ENCODE data around the gene MMP24. TPM values are rescaled to one million over a fixed set of nuclear protein-coding genes. Genes with fewer than 3 reads are reported as not detected.
"Not testable (repeated sequence)": the region's sequence is repeated elsewhere in the genome, so short reads cannot be mapped to it uniquely, and the experiment has no call there.

MMP24 gene
- total RNA-seq, 1 experiment from 2014 or later = not detected

DNA sequence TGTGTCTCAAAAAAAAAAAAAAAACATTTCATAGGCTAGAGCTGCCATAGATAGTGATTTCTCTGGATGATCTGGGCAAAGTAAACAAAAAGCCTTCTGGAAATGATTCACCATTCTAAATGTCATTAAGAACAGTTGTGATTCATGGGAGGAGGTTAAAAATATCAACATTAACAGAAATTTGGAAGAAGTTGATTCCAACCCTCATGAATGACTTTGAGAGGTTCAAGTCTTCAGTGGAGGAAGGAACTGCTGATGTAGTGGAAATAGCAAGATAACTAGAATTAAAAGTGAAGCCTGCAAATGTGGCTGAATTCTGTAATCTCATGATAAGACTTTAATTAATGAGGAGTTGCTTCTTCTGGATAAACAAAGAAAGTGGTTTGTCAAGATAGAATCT, 26.8 kb upstream of the MMP24 start:
- Mint-ChIP-seq H3K27ac (ENCODE audit: low read depth, unreplicated experiment) (peak overlapping the region; percentile 4), H3K9me3 (ENCODE audit: unreplicated experiment) (peaks cover 3% of the 10 kb centered on the region), H3K36me3 (ENCODE audit: insufficient read depth, unreplicated experiment) (no peaks in the 10 kb centered on the region), H3K27me3 (ENCODE audit: insufficient read depth, unreplicated experiment) (no peaks in the 10 kb centered on the region), H3K4me3 (ENCODE audit: unreplicated experiment) (peak overlapping the region; percentile 5), H3K4me1 (ENCODE audit: insufficient read depth, unreplicated experiment) (peaks cover 9% of the 10 kb centered on the region)
- POLR2A ChIA-PET = interaction anchor here (4.9 kb wide), 1 partner anchor 53 kb away, joined by 18 read pairs; the partner anchor contains the start of gene EDEM2
- intact Hi-C loops (cut with micrococcal nuclease) = loop anchor here (2.0 kb wide), 1 partner anchor 323 kb away; the partner anchor contains the start of gene ACSS2
- CTCF ChIA-PET = interaction anchor here (1.1 kb wide), 1 partner anchor 53 kb away, joined by 4 read pairs; the partner anchor contains the start of gene EDEM2
- DNase-seq (ENCODE audit: unreplicated experiment) = peak; percentile 39
- TF ChIP-seq, protein P1, sequence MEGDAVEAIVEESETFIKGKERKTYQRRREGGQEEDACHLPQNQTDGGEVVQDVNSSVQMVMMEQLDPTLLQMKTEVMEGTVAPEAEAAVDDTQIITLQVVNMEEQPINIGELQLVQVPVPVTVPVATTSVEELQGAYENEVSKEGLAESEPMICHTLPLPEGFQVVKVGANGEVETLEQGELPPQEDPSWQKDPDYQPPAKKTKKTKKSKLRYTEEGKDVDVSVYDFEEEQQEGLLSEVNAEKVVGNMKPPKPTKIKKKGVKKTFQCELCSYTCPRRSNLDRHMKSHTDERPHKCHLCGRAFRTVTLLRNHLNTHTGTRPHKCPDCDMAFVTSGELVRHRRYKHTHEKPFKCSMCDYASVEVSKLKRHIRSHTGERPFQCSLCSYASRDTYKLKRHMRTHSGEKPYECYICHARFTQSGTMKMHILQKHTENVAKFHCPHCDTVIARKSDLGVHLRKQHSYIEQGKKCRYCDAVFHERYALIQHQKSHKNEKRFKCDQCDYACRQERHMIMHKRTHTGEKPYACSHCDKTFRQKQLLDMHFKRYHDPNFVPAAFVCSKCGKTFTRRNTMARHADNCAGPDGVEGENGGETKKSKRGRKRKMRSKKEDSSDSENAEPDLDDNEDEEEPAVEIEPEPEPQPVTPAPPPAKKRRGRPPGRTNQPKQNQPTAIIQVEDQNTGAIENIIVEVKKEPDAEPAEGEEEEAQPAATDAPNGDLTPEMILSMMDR (IDR thresholded peaks at IDR 0.05; ENCODE audit: unreplicated experiment) = no peak
- no TSS peak for BruUV-seq (replicated peaks)

DNA sequence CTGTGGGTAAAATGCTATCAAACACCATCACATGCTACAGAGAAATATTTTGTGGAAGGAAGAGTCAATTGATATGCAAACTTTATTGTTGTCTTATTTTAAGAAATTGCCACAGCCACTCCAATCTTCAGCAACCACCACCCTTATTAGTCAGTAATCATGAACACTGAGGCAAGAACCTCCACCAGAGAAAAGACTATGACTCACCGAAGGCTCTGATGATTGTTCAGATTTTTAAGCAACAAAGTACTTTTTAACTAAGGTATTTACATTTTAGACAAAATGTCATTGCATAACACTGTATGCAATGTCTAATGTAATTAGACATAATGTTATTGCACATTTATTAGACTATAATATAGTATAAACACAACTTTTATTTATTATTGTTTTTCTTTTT, 26.2 kb upstream of the MMP24 start:
- Mint-ChIP-seq H3K27ac (ENCODE audit: low read depth, unreplicated experiment) (peak overlapping the region; percentile 4), H3K9me3 (ENCODE audit: unreplicated experiment) (no peaks in the 10 kb centered on the region), H3K36me3 (ENCODE audit: insufficient read depth, unreplicated experiment) (no peaks in the 10 kb centered on the region), H3K4me3 (ENCODE audit: unreplicated experiment) (no peak overlapping the region), H3K4me1 (ENCODE audit: insufficient read depth, unreplicated experiment) (peaks cover 9% of the 10 kb centered on the region), H3K27me3 (ENCODE audit: insufficient read depth, unreplicated experiment) (no peaks in the 10 kb centered on the region)
- POLR2A ChIA-PET = interaction anchor here (0.6 to 4.9 kb wide), 3 partner anchors 21 to 53 kb away, joined by 3 to 18 read pairs (median 3); partner anchors contain the start of gene EDEM2
- peak; percentile 80 for DNase-seq (ENCODE audit: unreplicated experiment)
- BruUV-seq (replicated peaks) = no TSS peak
- CTCF ChIA-PET = interaction anchor here (1.0 kb wide), 1 partner anchor 325 kb away, joined by 3 read pairs; no protein-coding TSS in a partner anchor
- intact Hi-C loops (cut with micrococcal nuclease) = loop anchor here (2.0 kb wide), 1 partner anchor 323 kb away; the partner anchor contains the start of gene ACSS2
- TF ChIP-seq, protein P1 (IDR thresholded peaks at IDR 0.05; ENCODE audit: unreplicated experiment) = no peak

DNA sequence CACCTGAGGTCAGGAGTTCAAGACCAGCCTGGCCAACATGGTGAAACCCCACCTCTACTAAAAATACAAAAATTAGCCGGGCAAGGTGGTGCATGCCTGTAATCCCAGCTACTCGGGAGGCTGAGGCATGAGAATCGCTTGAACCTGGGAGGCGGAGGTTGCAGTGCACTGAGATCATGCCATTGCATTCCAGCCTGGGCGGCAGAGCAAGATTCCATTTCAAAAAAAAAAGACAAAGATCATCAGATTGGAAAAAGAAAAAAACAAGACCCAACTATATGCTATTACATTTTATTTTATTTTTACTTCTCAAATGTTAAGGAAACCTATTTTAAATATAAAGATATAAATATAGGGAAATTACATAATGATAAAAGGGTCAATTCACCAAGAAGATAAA, 25.0 kb upstream of the MMP24 start:
- CTCF ChIA-PET = interaction anchor here (1.0 kb wide), 2 partner anchors 97 to 326 kb away, joined by 3 to 5 read pairs; no protein-coding TSS in a partner anchor
- H3K4me3 Mint-ChIP-seq (ENCODE audit: unreplicated experiment); H3K36me3 Mint-ChIP-seq (ENCODE audit: insufficient read depth, unreplicated experiment); BruUV-seq (replicated peaks); H3K4me1 Mint-ChIP-seq (ENCODE audit: insufficient read depth, unreplicated experiment); H3K9me3 Mint-ChIP-seq (ENCODE audit: unreplicated experiment); DNase-seq (ENCODE audit: unreplicated experiment); H3K27ac Mint-ChIP-seq (ENCODE audit: low read depth, unreplicated experiment); H3K27me3 Mint-ChIP-seq (ENCODE audit: insufficient read depth, unreplicated experiment): not testable (repeated sequence)
- intact Hi-C loops (cut with micrococcal nuclease) = loop anchor here (2.0 kb wide), 1 partner anchor 325 kb away; the partner anchor contains the start of gene ACSS2
- POLR2A ChIA-PET = interaction anchor here (4.9 kb wide), 1 partner anchor 55 kb away, joined by 18 read pairs; the partner anchor contains the start of gene EDEM2

DNA sequence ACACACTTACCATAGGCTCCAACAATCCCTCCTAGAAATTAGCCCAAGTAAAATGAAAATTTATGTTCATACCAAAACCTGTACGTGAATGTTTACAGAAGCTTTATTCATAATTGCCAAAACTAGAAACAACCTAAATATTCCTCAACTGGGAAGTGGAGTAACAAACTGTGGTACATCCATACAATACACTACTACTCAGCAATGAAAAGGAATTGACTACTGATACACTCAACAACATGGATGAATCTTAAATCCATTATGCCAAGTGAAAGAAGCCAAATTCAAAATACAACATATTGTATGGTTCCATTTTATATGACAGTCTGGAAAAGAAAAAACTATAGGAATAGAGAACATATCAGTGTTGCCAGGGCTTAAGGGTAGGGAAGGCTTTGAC, 19.7 kb upstream of the MMP24 start:
- Mint-ChIP-seq H3K4me3 (ENCODE audit: unreplicated experiment) (no peak overlapping the region), H3K9me3 (ENCODE audit: unreplicated experiment) (no peaks in the 10 kb centered on the region), H3K27me3 (ENCODE audit: insufficient read depth, unreplicated experiment) (no peaks in the 10 kb centered on the region), H3K4me1 (ENCODE audit: insufficient read depth, unreplicated experiment) (no peaks in the 10 kb centered on the region), H3K27ac (ENCODE audit: low read depth, unreplicated experiment) (no peak overlapping the region), H3K36me3 (ENCODE audit: insufficient read depth, unreplicated experiment) (no peaks in the 10 kb centered on the region)
- ChIA-PET CTCF (interaction anchor here (0.6 to 4.7 kb wide), 5 partner anchors 16 to 112 kb away, joined by 3 to 182 read pairs (median 4); partner anchors contain the start of gene EDEM2), POLR2A (interaction anchor here (0.8 to 4.5 kb wide), 3 partner anchors 28 to 110 kb away, joined by 3 to 66 read pairs (median 4); partner anchors contain the start of gene EDEM2)
- intact Hi-C loops (cut with micrococcal nuclease) = no loop called here
- TF ChIP-seq, protein P1 (IDR thresholded peaks at IDR 0.05; ENCODE audit: unreplicated experiment) = no peak
- BruUV-seq (replicated peaks) = no TSS peak
- DNase-seq (ENCODE audit: unreplicated experiment) = no peak
